ENCODE measurements around the gene MLPH.

The MLPH gene

GRCh38 chr2:237501892-237502513 is 15.0 kb downstream of the MLPH start:
- DNase-seq: no peak

- no peak for DNase-seq
Observed at GRCh38 chr2:237503201-237503600, 16.1 kb downstream of the MLPH start.

GRCh38 chr2:237505188-237505939 is 18.3 kb downstream of the MLPH start:
- no peak for DNase-seq

- peak in 1 of 3 experiments; percentile 43 for DNase-seq
Observed at GRCh38 chr2:237507512-237507911, 20.5 kb downstream of the MLPH start.

- no peak for DNase-seq
Observed at GRCh38 chr2:237508361-237508760, 21.3 kb downstream of the MLPH start.

GRCh38 chr2:237509151-237509550 is 22.1 kb downstream of the MLPH start:
- no peak for DNase-seq

- DNase-seq: no peak
Observed at GRCh38 chr2:237509905-237510304, 22.9 kb downstream of the MLPH start.

- DNase-seq: no peak
Observed at GRCh38 chr2:237510502-237511217, 23.6 kb downstream of the MLPH start.

GRCh38 chr2:237511433-237511832 is 24.4 kb downstream of the MLPH start:
- DNase-seq: no peak

GRCh38 chr2:237511885-237512405 is 24.9 kb downstream of the MLPH start:
- DNase-seq: no peak

GRCh38 chr2:237512774-237513466 is 25.9 kb downstream of the MLPH start:
- DNase-seq: peak; percentile 60 to 93 (median 78)

- no peak for DNase-seq
Observed at GRCh38 chr2:237513693-237514092, 26.6 kb downstream of the MLPH start.

GRCh38 chr2:237514474-237515130 is 27.6 kb downstream of the MLPH start:
- no peak for DNase-seq

GRCh38 chr2:237515166-237515565 is 28.1 kb downstream of the MLPH start:
- peak in 1 of 3 experiments; percentile 3 for DNase-seq

- DNase-seq: no peak
Observed at GRCh38 chr2:237515621-237516275, 28.7 kb downstream of the MLPH start.

GRCh38 chr2:237517163-237517562 is 30.1 kb downstream of the MLPH start:
- no peak for DNase-seq

- DNase-seq: no peak
Observed at GRCh38 chr2:237517990-237518389, 30.9 kb downstream of the MLPH start.

- DNase-seq: no peak
Observed at GRCh38 chr2:237519506-237520245, 32.6 kb downstream of the MLPH start.

- DNase-seq: no peak
Observed at GRCh38 chr2:237520290-237520689, 33.2 kb downstream of the MLPH start.

GRCh38 chr2:237524631-237525030 is 37.6 kb downstream of the MLPH start:
- no peak for DNase-seq

GRCh38 chr2:237525559-237526157 is 38.6 kb downstream of the MLPH start:
- DNase-seq: no peak

Data from NCI-H1417 (cell line).